Adrenal gland (tissue), 12 donors: Measurements from ENCODE around the gene CDC42BPG. TPM values are rescaled to one million over a fixed set of nuclear protein-coding genes. Genes with fewer than 3 reads are reported as not detected.

Experiments
- DNase-seq, 7 donors: peaks; one replicate each; pipeline ENCODE4 v3.0.0-alpha.2; 2019 to 2020
- H3K27ac ChIP-seq, 5 donors: fragments of 200-600 bp; sonication (generic) in 4 of 5; 1 replicate in 3 of 5; 2 replicates in 2 of 5; pipeline versions ENCODE4 v1.5.1 to v1.8.0; 2016 to 2020; ENCODE audit warnings: mild to moderate bottlenecking in 1 of 5
- H3K27me3 ChIP-seq: fragments of 200-600 bp; 2 replicates; pipeline ENCODE4 v1.8.0; 2021
- H3K36me3 ChIP-seq, 2 donors: fragments of 200-600 bp; replicated peaks in 1 of 2; 1 replicate in 1 of 2; 2 replicates in 1 of 2; pipeline versions ENCODE4 v1.5.1 to v1.8.0; 2018 to 2022
- H3K4me1 ChIP-seq, 2 donors: fragments of 200-600 bp; replicated peaks in 1 of 2; 1 replicate in 1 of 2; 2 replicates in 1 of 2; pipeline versions ENCODE4 v1.5.1 to v1.8.0; 2018 to 2021
- H3K4me3 ChIP-seq, 4 donors: fragments of 200-600 bp; sonication (generic) in 3 of 4; one replicate each; pipeline ENCODE4 v1.5.1; 2016 to 2018
- H3K9me3 ChIP-seq, 3 donors: fragments of 200-600 bp; sonication (generic) in 1 of 3; replicated peaks in 1 of 3; 1 replicate in 2 of 3; 2 replicates in 1 of 3; pipeline versions ENCODE4 v1.5.1 to v1.8.0; 2016 to 2021
- CTCF ChIP-seq, 6 experiments: fragments of 450-650 bp in 4 of 6; fragments of 200-600 bp in 2 of 6; sonication (generic) in 1 of 6; IDR thresholded peaks; 1 replicate in 5 of 6; 2 replicates in 1 of 6; pipeline versions ENCODE4 v1.5.1 to v1.8.0; 2016 to 2021; ENCODE audit warnings: antibody characterized with exemption in 6 of 6, mild to moderate bottlenecking in 2 of 6, moderate library complexity in 1 of 6
- POLR2A ChIP-seq, 2 donors: fragments of 450-650 bp; IDR thresholded peaks; one replicate each; pipeline ENCODE4 v1.6.1; 2017; ENCODE audit warnings: antibody characterized with exemption in 2 of 2, mild to moderate bottlenecking in 2 of 2, moderate library complexity in 1 of 2
- whole genome bisulfite sequencing, 4 donors: extraction: QIAGEN DNeasy Blood & Tissue Kit in 2 of 4; methylation state at CpG; one replicate each; pipeline versions ENCODE4 v1.1.5 to v1.1.7; 2013 to 2017; 5-methylcytosine and 5-hydroxymethylcytosine counted together
- intact Hi-C, 2 donors: fragments of 100-400 bp; cut with DNase I; formaldehyde crosslinking; loops; one replicate each; pipeline versions ENCODE4 v1.14.1 to v1.15.0; 2022 to 2023
- polyA plus RNA-seq, 3 donors: library from polyadenylated mRNA; stranded (reverse); fragments of 200-250 nt in 2 of 3; fragments of 350-450 nt in 1 of 3; fragmentation: Illumina TruSeq in 1 of 3; extraction: RNeasy Lipid Tissue Mini Kit (QIAGEN cat#74804) in 1 of 3; gene quantifications; one replicate each; pipeline ENCODE4 v1.2.3, GENCODE V29; 2013 to 2014
- total RNA-seq, 9 donors: library from RNA; depleted of rRNA in 4 of 9; stranded (reverse); fragments of >200 nt in 4 of 9; fragments of 120-200 nt in 1 of 9; fragmentation: NEBNext Ultra II Directional in 1 of 9; extraction: Animal tissue kit (Norgen Biotek cat#: 25700) in 1 of 9; gene quantifications; one replicate each; pipeline versions ENCODE4 v1.1.0 to v1.2.4, GENCODE V29; 2013 to 2023
- donor health status: healthy with polysubstance abuse.
- donor health status: Bipolar disorder and iron deficiency.
- donor health status: DM: yes; HTN: yes; CAD: no.
- donor health status: DM: no; HTN: no; CAD: no.
- donor health status: DM: no; HTN: no; CAD: no.
- donor health status: DM: yes; HTN: yes; CAD: no.

CDC42BPG gene
- total and polyA plus RNA-seq, 12 donors, result 3.1 to 12.9 (median 6.7) TPM

GRCh38 chr11:64859542-64860414, 15.3 kb upstream of the CDC42BPG start:
- intact Hi-C loops, result no loop called here
- Histone ChIP-seq H3K36me3 (peaks cover 0 to 5% of the 10 kb centered on the region in 2 donors), H3K27ac (peak overlapping the region in 3 of 5 donors; percentile 78 to 83 (median 78)), H3K4me1 (peaks cover 66 to 84% of the 10 kb centered on the region in 2 donors), H3K27me3 (no peaks in the 10 kb centered on the region), H3K9me3 (no peaks in the 10 kb centered on the region), H3K4me3 (no peak overlapping the region)
- DNase-seq, result no peak
- WGBS, 4 donors, result 85 to 90% (median 86%) methylated on average over 28 to 33 of the region's 33 CpGs
- TF ChIP-seq CTCF (IDR thresholded peaks at IDR 0.05), result no peak
- no peak for TF ChIP-seq POLR2A (IDR thresholded peaks at IDR 0.05)

- 32 to 58% (median 45%) methylated on average over 11 to 19 of the region's 19 CpGs for WGBS, 4 donors
- TF ChIP-seq CTCF (IDR thresholded peaks at IDR 0.05) (no peak), POLR2A (IDR thresholded peaks at IDR 0.05) (no peak)
- intact Hi-C loops, result no loop called here
- H3K9me3 ChIP-seq, result no peaks in the 10 kb centered on the region
- H3K4me1 ChIP-seq, result peaks cover 66 to 81% of the 10 kb centered on the region in 2 donors
- no peaks in the 10 kb centered on the region for H3K27me3 ChIP-seq
- H3K27ac ChIP-seq, result peak overlapping the region; percentile 31 to 83 (median 78)
- DNase-seq, result peak; percentile 79 to 96 (median 91)
- H3K36me3 ChIP-seq, result peaks cover 0 to 17% of the 10 kb centered on the region in 2 donors
- no peak overlapping the region for H3K4me3 ChIP-seq
Observed at GRCh38 chr11:64858467-64859263, 14.2 kb upstream of the CDC42BPG start.

- WGBS, 4 donors, result 89 to 98% (median 95%) methylated on average over 4 to 6 of the region's 6 CpGs
- intact Hi-C loops, result no loop called here
- H3K27ac ChIP-seq, result peak overlapping the region in 3 of 5 donors; percentile 26 to 88 (median 78)
Observed at GRCh38 chr11:64857485-64857884, 13.0 kb upstream of the CDC42BPG start.

More at GRCh38 chr11:64857485-64857884, 13.0 kb upstream of the CDC42BPG start:
- H3K36me3 ChIP-seq, result peaks cover 0 to 22% of the 10 kb centered on the region in 2 donors
- no peak for DNase-seq
- no peaks in the 10 kb centered on the region for H3K9me3 ChIP-seq
- TF ChIP-seq POLR2A (IDR thresholded peaks at IDR 0.05), result no peak
- TF ChIP-seq CTCF (IDR thresholded peaks at IDR 0.05), result no peak
- H3K4me1 ChIP-seq, result peaks cover 54 to 69% of the 10 kb centered on the region in 2 donors
- no peaks in the 10 kb centered on the region for H3K27me3 ChIP-seq
- no peak overlapping the region for H3K4me3 ChIP-seq
